Measurements from ENCODE around the gene KLHL8.
"Not testable (repeated sequence)": the region's sequence is repeated elsewhere in the genome, so short reads cannot be mapped to it uniquely, and the experiment has no call there.

KLHL8 gene

GRCh38 chr4:87150498-87151261, 69.7 kb downstream of the KLHL8 start:
- no peak for TF ChIP-seq JUND (IDR thresholded peaks at IDR 0.05; ENCODE audit: low read depth)
- in situ Hi-C loops (cut with HindIII; ENCODE audit: low pct_unique_long_range_greater_than_20kb, low sequenced_read_pairs), result no loop called here
- DNase-seq (ENCODE audit: low read depth in 1 of 2, low spot score in 1 of 2), result peak; percentile 14 to 80

GRCh38 chr4:87147116-87147515, 73.3 kb downstream of the KLHL8 start:
- in situ Hi-C loops (cut with HindIII; ENCODE audit: low pct_unique_long_range_greater_than_20kb, low sequenced_read_pairs), result no loop called here
- DNase-seq (ENCODE audit: low read depth in 1 of 2, low spot score in 1 of 2), result no peak
- TF ChIP-seq JUND (IDR thresholded peaks at IDR 0.05; ENCODE audit: low read depth), result no peak

DNA sequence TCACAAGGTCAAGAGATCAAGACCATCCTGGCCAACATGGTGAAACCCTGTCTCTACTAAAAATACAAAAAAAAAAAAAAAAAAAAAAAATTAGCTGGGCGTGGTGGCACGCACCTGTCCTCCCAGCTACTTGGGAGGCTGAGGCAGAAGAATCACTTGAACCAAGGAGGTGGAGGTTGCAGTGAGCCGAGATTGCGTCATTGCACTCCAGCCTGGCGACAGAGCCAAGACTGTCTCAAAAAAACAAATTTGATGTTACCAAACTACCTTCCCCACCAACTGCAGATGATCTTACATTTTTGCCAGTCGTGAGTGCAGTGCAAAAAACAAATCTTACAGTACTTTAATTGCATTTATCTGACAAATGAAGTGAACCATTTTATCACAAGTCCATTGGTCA, 74.5 kb downstream of the KLHL8 start:
- DNase-seq (ENCODE audit: low read depth in 1 of 2, low spot score in 1 of 2); in situ Hi-C loops (cut with HindIII; ENCODE audit: low pct_unique_long_range_greater_than_20kb, low sequenced_read_pairs): not testable (repeated sequence)

GRCh38 chr4:87144356-87144755, 76.1 kb downstream of the KLHL8 start:
- TF ChIP-seq JUND (IDR thresholded peaks at IDR 0.05; ENCODE audit: low read depth), result no peak
- in situ Hi-C loops (cut with HindIII; ENCODE audit: low pct_unique_long_range_greater_than_20kb, low sequenced_read_pairs), result no loop called here
- DNase-seq (ENCODE audit: low read depth in 1 of 2, low spot score in 1 of 2), result no peak

DNA sequence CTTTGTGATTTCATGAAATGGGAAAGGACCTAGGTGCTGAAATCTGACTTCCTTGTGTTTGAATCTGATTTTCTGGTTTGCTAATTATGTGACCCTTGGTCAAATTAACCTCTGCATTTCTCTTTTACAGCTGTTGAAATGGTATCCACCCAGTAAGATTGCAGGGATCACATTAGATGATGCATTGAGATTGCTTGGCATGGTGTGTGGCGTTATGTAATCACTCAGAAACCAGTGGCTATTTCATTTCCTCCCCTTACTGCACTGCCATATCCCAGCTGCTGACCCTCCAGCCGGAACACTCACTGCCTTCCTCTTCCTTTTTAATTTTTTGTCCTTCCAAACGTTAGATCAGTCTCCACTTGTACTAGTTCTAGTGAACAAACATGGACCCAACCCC, 79.0 kb downstream of the KLHL8 start:
- in situ Hi-C loops (cut with HindIII; ENCODE audit: low pct_unique_long_range_greater_than_20kb, low sequenced_read_pairs), result no loop called here
- no peak for TF ChIP-seq JUND (IDR thresholded peaks at IDR 0.05; ENCODE audit: low read depth)
- no peak for DNase-seq (ENCODE audit: low read depth in 1 of 2, low spot score in 1 of 2)

DNA sequence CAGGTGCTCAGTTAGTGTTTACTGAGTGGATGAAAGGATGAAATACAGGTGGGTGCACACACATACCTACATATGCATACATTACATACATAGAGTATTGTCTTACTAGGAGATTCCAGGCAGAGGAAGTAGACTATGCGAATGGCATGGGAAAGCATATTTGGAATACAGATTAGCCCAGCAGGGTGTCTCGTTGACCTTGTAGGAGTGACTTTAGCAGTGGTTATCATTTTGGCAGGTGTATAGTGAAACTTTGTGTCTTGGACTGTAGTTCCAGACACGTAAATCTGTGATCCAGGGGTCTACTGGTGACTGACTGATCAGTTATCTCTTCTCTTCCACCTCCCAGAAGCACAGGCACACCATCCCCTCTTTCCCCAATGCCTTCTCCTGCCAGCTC, 86.3 kb downstream of the KLHL8 start:
- TF ChIP-seq JUND (IDR thresholded peaks at IDR 0.05; ENCODE audit: low read depth), result no peak
- no peak for DNase-seq (ENCODE audit: low read depth in 1 of 2, low spot score in 1 of 2)
- in situ Hi-C loops (cut with HindIII; ENCODE audit: low pct_unique_long_range_greater_than_20kb, low sequenced_read_pairs), result no loop called here

GRCh38 chr4:87133183-87133582, 87.2 kb downstream of the KLHL8 start:
- no peak for TF ChIP-seq JUND (IDR thresholded peaks at IDR 0.05; ENCODE audit: low read depth)

GRCh38 chr4:87132035-87132434, 88.4 kb downstream of the KLHL8 start:
- in situ Hi-C loops (cut with HindIII; ENCODE audit: low pct_unique_long_range_greater_than_20kb, low sequenced_read_pairs), result no loop called here
- no peak for DNase-seq (ENCODE audit: low read depth in 1 of 2, low spot score in 1 of 2)
- no peak for TF ChIP-seq JUND (IDR thresholded peaks at IDR 0.05; ENCODE audit: low read depth)

More at GRCh38 chr4:87133183-87133582, 87.2 kb downstream of the KLHL8 start:
- in situ Hi-C loops (cut with HindIII; ENCODE audit: low pct_unique_long_range_greater_than_20kb, low sequenced_read_pairs), result no loop called here
- DNase-seq (ENCODE audit: low read depth in 1 of 2, low spot score in 1 of 2), result no peak

GRCh38 chr4:87130985-87131703, 89.3 kb downstream of the KLHL8 start:
- TF ChIP-seq JUND (IDR thresholded peaks at IDR 0.05; ENCODE audit: low read depth), result no peak
- no peak for DNase-seq (ENCODE audit: low read depth in 1 of 2, low spot score in 1 of 2)
- in situ Hi-C loops (cut with HindIII; ENCODE audit: low pct_unique_long_range_greater_than_20kb, low sequenced_read_pairs), result no loop called here

GRCh38 chr4:87129681-87130080, 90.7 kb downstream of the KLHL8 start:
- in situ Hi-C loops (cut with HindIII; ENCODE audit: low pct_unique_long_range_greater_than_20kb, low sequenced_read_pairs), result no loop called here
- no peak for TF ChIP-seq JUND (IDR thresholded peaks at IDR 0.05; ENCODE audit: low read depth)
- DNase-seq (ENCODE audit: low read depth in 1 of 2, low spot score in 1 of 2), result no peak

DNA sequence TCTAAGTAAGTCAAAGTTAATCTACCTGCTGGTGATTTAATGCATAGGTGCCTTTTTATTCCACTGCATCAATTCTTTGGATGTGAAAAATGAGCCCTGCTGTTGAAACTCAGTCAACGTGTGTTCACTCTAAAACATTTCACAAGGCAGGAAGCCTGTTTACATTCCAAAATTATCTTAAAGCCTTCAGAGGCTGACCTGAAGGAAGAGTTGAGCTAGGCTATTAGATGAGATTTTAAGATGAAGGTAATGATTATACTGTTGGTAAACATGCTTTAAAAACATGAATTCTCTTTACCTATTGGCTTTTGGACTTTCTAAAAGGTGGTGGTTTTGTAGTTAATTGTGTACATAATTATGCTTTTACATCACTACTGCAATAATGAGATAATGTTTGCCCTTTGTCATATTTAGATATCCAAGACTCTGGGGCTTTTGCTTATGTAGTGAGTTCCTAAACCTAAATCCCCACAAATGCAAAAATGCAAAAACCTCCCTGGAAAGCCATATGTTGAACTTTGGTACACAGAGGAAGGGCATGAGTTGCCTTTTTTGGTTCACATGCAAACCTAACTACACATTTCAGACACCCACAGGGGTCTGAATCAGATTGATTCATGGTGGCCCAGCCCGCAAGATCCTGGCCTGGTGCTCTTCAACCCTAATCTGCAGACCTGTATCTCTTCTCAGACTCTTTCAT, 92.3 kb downstream of the KLHL8 start:
- no peak for DNase-seq (ENCODE audit: low read depth in 1 of 2, low spot score in 1 of 2)
- in situ Hi-C loops (cut with HindIII; ENCODE audit: low pct_unique_long_range_greater_than_20kb, low sequenced_read_pairs), result no loop called here
- no peak for TF ChIP-seq JUND (IDR thresholded peaks at IDR 0.05; ENCODE audit: low read depth)

DNA sequence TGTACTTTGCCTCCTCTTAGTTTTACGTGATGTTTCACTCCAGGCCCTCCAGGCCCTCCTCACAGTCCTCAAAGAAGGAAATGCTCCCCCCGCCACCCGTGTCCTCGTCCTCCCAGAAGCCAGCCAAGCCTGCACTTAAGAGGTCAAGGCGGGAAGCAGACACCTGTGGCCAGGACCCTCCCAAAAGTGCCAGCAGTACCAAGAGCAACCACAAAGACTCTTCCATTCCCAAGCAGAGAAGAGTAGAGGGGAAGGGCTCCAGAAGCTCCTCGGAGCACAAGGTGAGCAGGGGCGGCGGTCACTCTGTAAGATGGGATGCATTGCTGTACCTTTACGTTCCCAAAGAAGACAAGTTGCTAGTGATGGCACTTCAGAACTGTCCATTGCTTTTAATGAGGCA, 94.4 kb downstream of the KLHL8 start:
- DNase-seq (ENCODE audit: low read depth in 1 of 2, low spot score in 1 of 2), result no peak
- no peak for TF ChIP-seq JUND (IDR thresholded peaks at IDR 0.05; ENCODE audit: low read depth)
- in situ Hi-C loops (cut with HindIII; ENCODE audit: low pct_unique_long_range_greater_than_20kb, low sequenced_read_pairs), result no loop called here

- in situ Hi-C loops (cut with HindIII; ENCODE audit: low pct_unique_long_range_greater_than_20kb, low sequenced_read_pairs), result no loop called here
- peak in 1 of 2 experiments; percentile 59 for DNase-seq (ENCODE audit: low read depth in 1 of 2, low spot score in 1 of 2)
- TF ChIP-seq JUND (IDR thresholded peaks at IDR 0.05; ENCODE audit: low read depth), result no peak
These were observed 98.2 kb downstream of the KLHL8 start for GRCh38 chr4:87122252-87122651.

Data from T47D (cell line).